HG03175 (cell line): ENCODE measurements around the gene RTP2.

Experiments used
- ATAC-seq: cut with Tn5 transposase; IDR thresholded peaks from one replicate; pipeline ENCODE4 v1.9.1; 2021; ENCODE audit warnings: mild to moderate bottlenecking, moderate library complexity; ENCODE audit not compliant: unreplicated experiment

The RTP2 gene

DNA sequence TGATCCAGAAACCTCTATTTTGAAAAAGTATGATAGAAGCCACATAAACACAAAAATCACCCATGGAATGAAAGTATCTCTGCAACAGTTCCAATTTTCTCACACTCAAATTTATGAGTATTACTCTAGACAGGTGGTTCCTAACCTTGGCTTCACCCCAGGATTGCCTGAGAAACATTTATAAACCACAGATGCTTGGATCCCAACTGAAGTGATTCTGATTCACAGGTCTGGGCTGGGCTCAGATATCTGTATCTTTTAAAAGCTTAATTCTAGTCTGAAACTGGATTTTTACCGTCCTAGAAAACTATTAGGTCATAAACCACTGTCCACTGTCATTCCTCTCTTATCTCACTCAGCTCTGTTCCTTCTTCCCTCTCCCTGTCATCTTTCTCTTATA lies 24.8 kb downstream of the RTP2 start:
- ATAC-seq: no peak

DNA sequence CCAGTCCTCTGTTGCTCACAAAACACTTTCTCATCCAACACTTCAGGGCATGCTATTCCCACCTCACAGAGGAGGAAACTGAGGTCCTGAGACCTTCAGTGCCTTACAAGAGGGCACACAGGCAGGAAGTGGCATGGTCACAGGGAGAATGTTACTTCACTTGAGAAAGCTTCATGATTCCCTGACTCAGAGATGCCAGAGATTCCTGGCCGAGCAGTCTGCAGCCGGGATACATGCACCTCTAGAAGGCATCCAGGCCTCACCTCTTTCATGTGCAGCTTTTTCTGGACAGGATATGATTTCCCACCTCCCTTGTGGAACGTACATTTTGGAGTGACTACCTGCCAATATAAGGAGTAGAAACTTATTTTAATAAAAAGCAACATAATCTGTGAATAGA lies 29.3 kb downstream of the RTP2 start:
- no peak for ATAC-seq

GRCh38 chr3:187669675-187670504 lies 32.5 kb downstream of the RTP2 start, which contains the start of gene SST:
Gene SST (minus strand): TSS chr3:187670394. CDS start chr3:187670291, 103 bp downstream.
- ATAC-seq: no peak

- no peak for ATAC-seq
Observed at GRCh38 chr3:187667526-187667925, 34.8 kb downstream of the RTP2 start.

GRCh38 chr3:187665764-187666402 lies 36.5 kb downstream of the RTP2 start:
- no peak for ATAC-seq

DNA sequence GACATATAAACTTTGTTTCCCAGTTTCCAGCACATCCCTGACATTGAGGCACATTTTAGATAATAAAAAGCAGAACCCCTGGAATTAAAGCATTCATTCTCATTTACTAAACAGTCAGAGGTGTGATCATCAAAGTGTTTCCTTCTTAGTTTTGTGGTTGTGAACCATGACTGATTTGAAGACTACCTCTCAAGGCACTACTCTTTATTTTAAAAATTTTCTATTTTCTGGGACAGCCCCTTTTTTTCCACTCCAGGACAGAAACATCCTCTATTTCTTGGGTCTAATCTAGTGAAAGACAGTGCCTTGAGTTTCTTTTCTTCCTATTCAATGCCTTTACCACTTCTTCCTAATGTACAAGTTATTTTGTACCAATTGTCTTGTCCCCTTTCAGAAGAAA lies 37.3 kb downstream of the RTP2 start:
- no peak for ATAC-seq

GRCh38 chr3:187662848-187663409 lies 39.4 kb downstream of the RTP2 start:
- no peak for ATAC-seq

DNA sequence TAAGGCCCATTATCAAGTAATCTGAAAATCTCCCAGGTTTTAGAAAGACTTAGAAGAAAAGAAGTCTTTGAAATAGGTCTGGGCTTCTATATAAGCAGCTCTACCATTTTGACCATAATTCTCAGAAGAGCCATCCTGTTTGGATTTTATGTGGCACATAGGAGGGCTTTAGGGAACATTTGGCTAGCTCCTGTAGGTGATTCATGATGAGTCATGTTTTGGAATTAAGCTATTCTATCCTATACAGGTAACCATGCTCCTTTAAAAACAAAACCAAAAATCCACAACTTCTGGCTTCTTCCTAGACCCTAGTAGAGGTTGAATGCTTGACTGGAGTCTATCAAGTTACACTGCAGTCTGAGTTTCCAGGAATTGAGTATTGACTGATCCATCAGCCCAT lies 41.1 kb downstream of the RTP2 start:
- no peak for ATAC-seq

DNA sequence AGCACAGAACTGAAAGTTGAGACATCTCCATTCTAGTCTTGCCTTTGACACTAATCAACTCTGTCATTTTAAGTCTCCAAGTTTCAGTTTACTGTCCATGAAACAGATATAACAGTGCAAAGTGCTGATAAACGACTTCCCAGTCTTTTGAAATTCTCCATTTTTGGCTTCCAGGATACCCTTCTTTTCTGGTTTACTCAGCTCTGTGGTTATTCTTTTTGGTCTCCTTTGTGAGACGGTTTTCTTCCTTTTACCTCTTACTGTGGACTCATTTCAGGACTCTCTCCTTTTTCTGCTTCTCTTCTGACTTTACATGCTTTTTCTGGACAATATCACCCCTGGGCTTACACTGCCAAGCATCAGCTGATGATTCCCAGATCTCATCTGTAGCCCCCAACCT lies 51.1 kb downstream of the RTP2 start:
- ATAC-seq: no peak
